ENCODE results near the gene SH2D3A. TPM values are rescaled to one million over a fixed set of nuclear protein-coding genes. Genes with fewer than 3 reads are reported as not detected.

SH2D3A gene
- total and polyA plus RNA-seq, 2 of the 4 experiments (the other 2 are of a cell fraction), result under 0.01 to 0.09 TPM

DNA sequence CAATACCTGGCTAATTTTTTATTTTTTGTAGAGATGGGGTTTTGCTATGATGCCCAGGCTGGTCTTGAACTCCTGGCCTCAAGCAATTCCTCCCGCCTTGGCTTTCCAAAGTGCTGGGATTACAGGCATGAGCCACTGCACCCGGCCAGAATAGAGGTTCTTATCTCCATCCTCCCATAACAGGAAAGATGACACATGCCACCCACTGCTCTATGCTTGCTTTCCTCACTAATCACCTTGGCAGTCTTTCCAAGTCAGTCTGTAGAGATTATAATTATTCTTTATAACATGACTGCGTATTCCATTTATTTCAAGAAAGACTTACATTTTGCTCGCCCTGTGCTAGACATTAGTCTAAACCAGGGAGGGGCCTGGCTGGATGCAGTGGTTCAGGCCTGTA lies 12.0 kb upstream of the SH2D3A start:
- intact Hi-C loops (cut with micrococcal nuclease), result no loop called here
- no peaks in the 10 kb centered on the region for H3K36me3 ChIP-seq (ENCODE audit: control insufficient read depth, insufficient read depth, low read length)
- H2AFZ ChIP-seq (replicated peaks; ENCODE audit: low read length, poor library complexity), result no peak overlapping the region
- dilution Hi-C loops (cut with HindIII; ENCODE audit: low sequenced_read_pairs, unreplicated experiment), result no loop called here
- H3K18ac ChIP-seq (ENCODE audit: low read depth, low read length), result no peak overlapping the region
- ChIA-PET POLR2A (ENCODE audit: unreplicated experiment) (no interaction called here), CTCF (no interaction called here)
- no peak overlapping the region for H3K56ac ChIP-seq (ENCODE audit: extremely low read depth, insufficient read depth, low read length)
- no peak overlapping the region for H3K9ac ChIP-seq (ENCODE audit: low read depth, low read length)
- no peak overlapping the region for H4K91ac ChIP-seq (ENCODE audit: insufficient read depth, low read depth, low read length)
- no peak overlapping the region for H3K14ac ChIP-seq (replicated peaks; ENCODE audit: low read depth, low read length)
- 50% methylated on average over 2 of the region's 4 CpGs; no CpG with 5 or more reads in 1 of the 2 experiments for WGBS, 2 experiments (ENCODE audit: extremely low coverage in 2 of 2, insufficient read length in 1 of 2)
- no peak overlapping the region for H2BK20ac ChIP-seq (ENCODE audit: low read depth, low read length)
- no peak overlapping the region for H2BK5ac ChIP-seq (ENCODE audit: low read depth, low read length, poor library complexity, severe bottlenecking)
- H3K79me1 ChIP-seq (ENCODE audit: low read depth in 1 of 2, low read length in 2 of 2), result no peaks in the 10 kb centered on the region
- H4K5ac ChIP-seq (ENCODE audit: low read depth, low read length), result no peak overlapping the region
- H2BK120ac ChIP-seq (ENCODE audit: low read depth, low read length), result no peak overlapping the region
- H4K8ac ChIP-seq (ENCODE audit: low read depth in 2 of 2, low read length in 2 of 2), result no peak overlapping the region
- in situ Hi-C loops (cut with MboI; ENCODE audit: low sequenced_read_pairs), result no loop called here
- H3K4ac ChIP-seq (ENCODE audit: low read depth, low read length), result no peak overlapping the region
- H3K4me2 ChIP-seq (ENCODE audit: low read depth, low read length), result no peak overlapping the region
- DNase-seq (no peak), ATAC-seq (ENCODE audit: low read depth) (no peak)
- no peak overlapping the region for H3K23ac ChIP-seq (ENCODE audit: low read depth, low read length)
- H2BK15ac ChIP-seq (ENCODE audit: low read depth, low read length), result no peak overlapping the region
- no peaks in the 10 kb centered on the region for H3K4me1 ChIP-seq (ENCODE audit: control insufficient read depth, insufficient read depth, low read length)
- no peaks in the 10 kb centered on the region for H3K9me1 ChIP-seq (ENCODE audit: insufficient read depth, low read length)
- H2AK5ac ChIP-seq (ENCODE audit: low read depth, low read length), result no peak overlapping the region
- H3K27me3 ChIP-seq (ENCODE audit: control insufficient read depth, insufficient read depth, low read length), result no peaks in the 10 kb centered on the region
- no peak overlapping the region for H3K27ac ChIP-seq (ENCODE audit: insufficient read depth, low read length)
- TF ChIP-seq SMC3 (IDR thresholded peaks at IDR 0.05; ENCODE audit: low read depth, low read length) (no peak), BHLHE40 (IDR thresholded peaks at IDR 0.05; ENCODE audit: low read depth, low read length) (no peak), MXI1 (IDR thresholded peaks at IDR 0.05; ENCODE audit: borderline replicate concordance, low read depth, low read length) (no peak), RAD21 (IDR thresholded peaks at IDR 0.05; ENCODE audit: low read length) (no peak), FOS (IDR thresholded peaks at IDR 0.05; ENCODE audit: low read depth, low read length) (no peak)
- TF ChIP-seq, protein P1, sequence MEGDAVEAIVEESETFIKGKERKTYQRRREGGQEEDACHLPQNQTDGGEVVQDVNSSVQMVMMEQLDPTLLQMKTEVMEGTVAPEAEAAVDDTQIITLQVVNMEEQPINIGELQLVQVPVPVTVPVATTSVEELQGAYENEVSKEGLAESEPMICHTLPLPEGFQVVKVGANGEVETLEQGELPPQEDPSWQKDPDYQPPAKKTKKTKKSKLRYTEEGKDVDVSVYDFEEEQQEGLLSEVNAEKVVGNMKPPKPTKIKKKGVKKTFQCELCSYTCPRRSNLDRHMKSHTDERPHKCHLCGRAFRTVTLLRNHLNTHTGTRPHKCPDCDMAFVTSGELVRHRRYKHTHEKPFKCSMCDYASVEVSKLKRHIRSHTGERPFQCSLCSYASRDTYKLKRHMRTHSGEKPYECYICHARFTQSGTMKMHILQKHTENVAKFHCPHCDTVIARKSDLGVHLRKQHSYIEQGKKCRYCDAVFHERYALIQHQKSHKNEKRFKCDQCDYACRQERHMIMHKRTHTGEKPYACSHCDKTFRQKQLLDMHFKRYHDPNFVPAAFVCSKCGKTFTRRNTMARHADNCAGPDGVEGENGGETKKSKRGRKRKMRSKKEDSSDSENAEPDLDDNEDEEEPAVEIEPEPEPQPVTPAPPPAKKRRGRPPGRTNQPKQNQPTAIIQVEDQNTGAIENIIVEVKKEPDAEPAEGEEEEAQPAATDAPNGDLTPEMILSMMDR (conservative IDR thresholded peaks at IDR 0.05; ENCODE audit: low read depth, low read length), result no peak
- no peak overlapping the region for H3K4me3 ChIP-seq (ENCODE audit: insufficient read depth, low read depth, low read length)
- no peak overlapping the region for H2AK9ac ChIP-seq (replicated peaks; ENCODE audit: low read depth, low read length, poor library complexity)
- H4K20me1 ChIP-seq (ENCODE audit: insufficient read depth, low read length), result no peaks in the 10 kb centered on the region
- BruUV-seq (replicated peaks), result no TSS peak
- H3K9me3 ChIP-seq (ENCODE audit: control insufficient read depth, insufficient read depth, low read length), result no peaks in the 10 kb centered on the region

All from IMR-90 (cell line).